ENCODE data around the gene ECD.
"Not testable (repeated sequence)": the region's sequence is repeated elsewhere in the genome, so short reads cannot be mapped to it uniquely, and the experiment has no call there.

The ECD gene

DNA sequence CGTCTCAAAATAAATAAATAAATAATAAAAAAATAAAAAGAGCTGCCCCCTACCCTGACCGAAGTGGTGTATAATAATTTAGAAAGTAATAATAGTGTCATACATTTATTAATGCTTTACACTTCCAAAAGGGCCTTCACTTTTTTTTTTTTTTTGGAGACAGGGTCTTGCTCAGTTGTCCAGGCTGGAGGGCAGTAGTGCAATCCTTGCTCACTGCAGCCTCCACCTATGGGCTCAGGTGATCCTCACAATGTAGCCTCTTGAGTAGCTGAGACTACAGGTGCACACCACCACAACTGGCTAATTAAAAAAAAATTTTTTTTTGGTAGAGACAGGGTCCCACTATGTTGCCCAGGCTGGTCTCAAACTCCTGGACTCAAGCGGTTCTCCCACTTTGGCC is 1.5 kb upstream of the ECD start:
- Mint-ChIP-seq H3K27ac (no peak overlapping the region), H3K4me3 (peak overlapping the region; percentile 99), H3K4me1 (peaks cover 33% of the 10 kb centered on the region), H3K36me3 (peaks cover 39% of the 10 kb centered on the region), H3K9me3 (no peaks in the 10 kb centered on the region)
- no peak for ATAC-seq
- DNase-seq (ENCODE audit: low spot score in 2 of 2), result no peak

DNA sequence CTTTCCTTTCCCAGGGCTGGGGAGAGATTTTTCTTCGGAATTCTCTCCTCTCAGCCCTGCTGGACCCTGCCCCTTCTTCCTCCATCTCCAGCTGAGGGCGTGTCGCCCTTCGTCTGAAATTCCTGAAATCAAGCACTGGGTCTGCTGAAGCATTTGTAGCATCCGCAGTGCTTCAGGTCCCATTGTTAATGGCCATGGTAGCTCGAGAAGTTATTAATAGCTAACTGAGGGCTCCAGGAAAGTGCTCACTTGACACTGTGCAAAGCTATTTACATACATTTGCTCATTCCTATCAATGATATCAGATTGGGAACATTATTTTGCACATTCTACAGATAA is 626 bp upstream of the ECD start:
- Mint-ChIP-seq H3K27ac (peak overlapping the region; percentile 98), H3K9me3 (no peaks in the 10 kb centered on the region), H3K4me1 (peaks cover 39% of the 10 kb centered on the region), H3K36me3 (peaks cover 45% of the 10 kb centered on the region), H3K4me3 (peak overlapping the region; percentile 99)
- ATAC-seq (peak; percentile 5), DNase-seq (ENCODE audit: low spot score in 2 of 2) (no peak)

DNA sequence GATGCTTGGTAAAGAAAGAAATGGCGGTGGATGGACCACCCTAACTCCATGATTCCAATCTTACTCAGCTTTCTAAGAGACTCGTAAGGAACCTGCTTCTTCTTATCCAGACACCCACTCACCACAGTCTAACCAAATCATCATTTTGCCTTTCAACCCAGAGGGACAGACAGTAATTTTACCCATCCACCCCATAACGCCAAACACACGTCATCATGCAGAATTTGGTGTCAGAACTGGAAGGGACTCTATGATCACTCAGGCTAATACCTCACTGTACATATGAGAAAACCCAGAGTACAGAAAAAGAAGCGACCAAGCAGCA is 388 bp downstream of the ECD start:
- peaks cover 56% of the 10 kb centered on the region for H3K36me3 Mint-ChIP-seq
- H3K4me1 Mint-ChIP-seq, result peaks cover 47% of the 10 kb centered on the region
- no peaks in the 10 kb centered on the region for H3K9me3 Mint-ChIP-seq
- H3K4me3 Mint-ChIP-seq, result peak overlapping the region; percentile 99
- no peak for DNase-seq (ENCODE audit: low spot score in 2 of 2)
- H3K27ac Mint-ChIP-seq, result peak overlapping the region; percentile 98
- ATAC-seq, result no peak

DNA sequence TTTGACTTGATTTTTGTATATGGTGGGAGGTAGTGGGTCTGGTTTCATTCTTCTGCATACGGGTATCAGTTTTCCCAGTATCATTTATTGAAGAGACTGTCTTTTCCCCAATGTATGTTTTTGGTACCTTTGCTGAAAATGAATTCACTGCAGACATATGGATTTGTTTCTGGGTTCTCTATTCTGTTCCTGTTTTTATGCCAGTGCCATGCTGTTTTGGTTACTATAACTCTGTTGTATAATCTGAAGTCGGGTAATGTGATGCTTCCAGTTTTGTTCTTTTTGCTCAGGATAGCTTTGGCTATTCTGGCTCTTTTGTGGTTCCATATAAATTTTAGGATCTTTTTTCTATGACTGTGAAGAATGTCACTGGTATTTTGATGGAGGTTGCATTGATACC is 836 bp downstream of the ECD start:
- Mint-ChIP-seq H3K36me3 (peaks cover 60% of the 10 kb centered on the region), H3K9me3 (no peaks in the 10 kb centered on the region), H3K4me3 (peak overlapping the region; percentile 99), H3K27ac (peak overlapping the region; percentile 98), H3K4me1 (peaks cover 51% of the 10 kb centered on the region)
- ATAC-seq (no peak), DNase-seq (ENCODE audit: low spot score in 2 of 2) (no peak)

DNA sequence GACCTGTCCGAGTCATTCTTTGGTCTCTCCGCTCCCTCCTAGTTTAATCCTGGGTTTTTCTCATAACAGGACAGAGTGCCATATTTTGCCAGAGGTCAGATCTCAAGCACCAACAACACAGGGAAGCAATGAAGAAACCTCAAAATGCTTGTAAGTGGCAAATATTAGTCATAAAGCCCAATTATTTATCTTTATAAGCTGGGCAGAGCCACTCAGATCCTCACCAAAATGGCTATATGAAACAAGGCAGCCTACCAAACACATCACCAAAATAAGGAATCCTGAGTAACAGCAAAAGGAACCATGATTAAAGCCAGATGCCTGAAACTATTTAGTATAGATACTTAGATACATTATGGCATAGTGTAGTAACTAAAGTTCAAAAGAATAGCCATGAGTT is 4.7 kb downstream of the ECD start:
- peaks cover 69% of the 10 kb centered on the region for H3K4me1 Mint-ChIP-seq
- H3K4me3 Mint-ChIP-seq, result no peak overlapping the region
- H3K36me3 Mint-ChIP-seq, result peaks cover 92% of the 10 kb centered on the region

DNA sequence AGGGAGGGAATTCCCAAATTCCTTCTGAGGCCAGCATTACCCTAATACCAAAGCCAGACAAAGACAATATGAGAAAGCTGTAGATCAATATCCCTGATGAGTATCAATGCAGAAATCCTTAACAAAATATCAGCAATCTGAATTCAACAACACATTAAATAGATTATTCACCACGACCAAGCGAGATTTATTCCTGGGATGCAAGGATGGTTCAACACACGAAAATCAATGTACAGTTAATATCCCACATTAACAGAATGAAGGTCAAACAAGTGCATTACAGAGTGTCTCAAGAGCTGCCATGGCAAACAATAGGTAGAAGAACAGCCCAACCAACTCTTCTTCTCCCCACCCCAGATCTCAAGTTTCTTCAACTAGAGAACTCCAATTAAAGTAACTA is 6.1 kb downstream of the ECD start:
- H3K4me3 Mint-ChIP-seq, result no peak overlapping the region
- no peak for DNase-seq (ENCODE audit: low spot score in 2 of 2)
- peak overlapping the region; percentile 15 for H3K27ac Mint-ChIP-seq

More for the DNA sequence above, 4.7 kb downstream of the ECD start:
- ATAC-seq, result no peak
- DNase-seq (ENCODE audit: low spot score in 2 of 2), result no peak
- Mint-ChIP-seq H3K27ac (peak overlapping the region; percentile 58), H3K9me3 (no peaks in the 10 kb centered on the region)

DNA sequence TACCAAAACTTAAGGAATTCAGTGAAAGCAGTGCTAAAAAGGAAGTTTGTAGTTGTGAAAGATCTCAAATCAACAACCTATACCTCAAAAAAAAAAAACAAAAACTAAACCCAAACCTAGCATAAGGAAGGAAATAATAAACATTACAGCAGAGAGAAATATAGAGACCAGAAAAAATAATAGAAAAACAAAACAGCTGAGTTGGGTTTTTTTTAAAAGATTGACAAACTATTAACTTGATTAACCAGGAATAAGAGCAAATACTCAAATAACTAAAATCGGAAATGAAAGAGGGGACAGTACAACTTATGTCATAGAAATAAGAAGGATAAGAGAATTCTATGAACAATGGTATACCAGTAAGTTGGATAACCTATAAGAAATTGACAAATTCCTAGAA is 6.7 kb downstream of the ECD start:
- Mint-ChIP-seq H3K36me3 (peaks cover 96% of the 10 kb centered on the region), H3K4me3 (no peak overlapping the region), H3K4me1 (peaks cover 50% of the 10 kb centered on the region), H3K27ac (peak overlapping the region; percentile 15), H3K9me3 (no peaks in the 10 kb centered on the region)
- no peak for DNase-seq (ENCODE audit: low spot score in 2 of 2)
- ATAC-seq, result no peak

More for the DNA sequence above, 6.1 kb downstream of the ECD start:
- no peaks in the 10 kb centered on the region for H3K9me3 Mint-ChIP-seq
- H3K36me3 Mint-ChIP-seq, result peaks cover 93% of the 10 kb centered on the region
- peaks cover 55% of the 10 kb centered on the region for H3K4me1 Mint-ChIP-seq
- no peak for ATAC-seq

DNA sequence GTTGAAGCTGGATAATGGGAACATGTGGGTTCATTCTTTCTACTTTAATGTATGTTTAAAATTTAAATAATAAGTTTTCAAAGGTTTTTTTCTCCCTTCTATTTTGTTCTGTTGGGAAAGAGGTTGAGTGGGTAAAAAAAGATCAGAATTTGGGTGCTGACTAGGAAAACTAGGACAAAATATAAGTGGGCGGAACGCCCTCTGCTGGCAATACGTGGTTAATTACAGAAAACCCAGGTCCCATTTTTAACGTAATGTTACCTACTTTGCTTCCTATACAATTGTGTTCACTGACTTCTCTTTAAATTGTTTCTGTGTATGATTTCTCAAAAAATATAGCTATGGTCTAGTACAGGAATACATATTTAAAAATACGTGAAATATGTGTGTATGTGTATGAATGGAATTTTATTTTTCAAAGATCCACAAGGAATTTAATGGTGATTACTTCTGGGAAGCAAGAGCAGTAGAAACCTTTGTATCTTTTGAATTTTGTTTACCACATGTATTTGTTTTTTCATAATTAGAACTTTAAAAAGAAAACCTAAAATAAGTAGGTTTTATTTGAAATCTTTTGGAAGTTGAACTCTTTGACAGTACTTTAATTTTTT is 8.7 kb downstream of the ECD start:
- Mint-ChIP-seq H3K4me1 (peaks cover 35% of the 10 kb centered on the region), H3K36me3 (peaks cover 100% of the 10 kb centered on the region), H3K9me3 (no peaks in the 10 kb centered on the region), H3K27ac (no peak overlapping the region), H3K4me3 (no peak overlapping the region)
- ATAC-seq (no peak), DNase-seq (ENCODE audit: low spot score in 2 of 2) (peak in 1 of 2 donors; percentile 32)

DNA sequence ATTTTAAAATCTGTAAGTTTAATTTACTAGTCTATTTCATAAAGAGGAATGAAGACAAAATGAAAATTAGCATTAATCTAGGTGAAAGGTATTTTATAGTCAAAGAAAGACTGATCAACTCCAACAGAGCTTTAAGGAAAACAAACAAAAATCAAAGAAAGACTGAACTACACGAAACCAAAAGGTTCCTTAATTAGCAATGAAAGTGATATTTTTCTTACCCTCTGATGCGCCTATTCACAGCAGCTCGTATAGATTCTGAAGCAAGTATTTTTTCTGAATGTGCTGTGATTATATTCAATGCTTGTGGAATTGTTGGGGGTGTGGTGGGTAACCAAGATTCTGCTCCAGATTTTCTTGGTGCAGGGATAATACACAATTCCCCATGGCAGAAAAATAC is 11.8 kb downstream of the ECD start:
- no peak overlapping the region for H3K4me3 Mint-ChIP-seq
- DNase-seq (ENCODE audit: low spot score in 2 of 2), result no peak
- no peak overlapping the region for H3K27ac Mint-ChIP-seq
- peaks cover 100% of the 10 kb centered on the region for H3K36me3 Mint-ChIP-seq
- H3K9me3 Mint-ChIP-seq, result no peaks in the 10 kb centered on the region
- ATAC-seq, result no peak
- peaks cover 8% of the 10 kb centered on the region for H3K4me1 Mint-ChIP-seq

DNA sequence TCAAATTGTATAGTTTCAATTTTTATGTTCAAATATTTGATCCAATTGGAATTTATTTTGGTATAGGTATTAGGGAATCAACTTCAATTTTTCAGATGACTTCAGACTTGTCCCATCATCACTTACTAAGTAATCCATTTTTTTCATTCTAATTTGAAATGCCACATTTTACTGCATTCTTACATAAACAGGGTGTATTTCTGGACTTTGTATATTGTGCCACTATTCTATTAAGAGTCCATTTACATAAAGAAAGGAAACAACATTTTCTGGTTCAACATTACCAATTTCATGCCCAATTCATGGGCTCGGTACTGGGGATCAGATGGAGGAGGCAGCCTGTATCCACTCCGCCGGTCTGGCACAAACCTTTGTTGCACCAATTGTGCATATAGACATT is 15.8 kb downstream of the ECD start:
- peaks cover 100% of the 10 kb centered on the region for H3K36me3 Mint-ChIP-seq
- no peak overlapping the region for H3K27ac Mint-ChIP-seq
- no peaks in the 10 kb centered on the region for H3K9me3 Mint-ChIP-seq
- H3K4me1 Mint-ChIP-seq, result no peaks in the 10 kb centered on the region
- no peak overlapping the region for H3K4me3 Mint-ChIP-seq
- ATAC-seq (no peak), DNase-seq (ENCODE audit: low spot score in 2 of 2) (no peak)

DNA sequence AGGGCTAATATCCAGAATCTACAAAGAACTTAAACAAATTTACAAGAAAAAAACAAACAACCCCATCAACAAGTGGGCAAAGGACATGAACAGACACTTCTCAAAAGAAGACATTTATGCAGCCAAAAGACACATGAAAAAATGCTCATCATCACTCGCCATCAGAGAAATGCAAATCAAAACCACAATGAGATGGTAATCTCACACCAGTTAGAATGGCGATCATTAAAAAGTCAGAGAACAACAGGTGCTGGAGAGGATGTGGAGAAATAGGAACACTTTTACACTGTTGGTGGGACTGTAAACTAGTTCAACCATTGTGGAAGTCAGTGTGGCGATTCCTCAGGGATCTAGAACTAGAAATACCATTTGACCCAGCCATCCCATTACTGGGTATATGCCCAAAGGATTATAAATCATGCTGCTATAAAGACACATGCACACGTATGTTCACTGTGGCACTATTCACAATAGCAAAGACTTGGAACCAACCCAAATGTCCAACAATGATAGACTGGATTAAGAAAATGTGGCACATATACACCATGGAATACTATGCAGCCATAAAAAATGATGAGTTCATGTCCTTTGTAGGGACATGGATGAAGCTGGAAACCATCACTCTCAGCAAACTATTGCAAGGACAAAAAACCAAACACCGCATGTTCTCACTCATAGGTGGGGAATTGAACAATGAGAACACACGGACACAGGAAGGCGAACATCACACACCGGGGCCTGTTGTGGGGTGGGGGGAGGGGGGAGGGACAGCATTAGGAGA is 17.0 kb downstream of the ECD start:
- H3K4me1 Mint-ChIP-seq; DNase-seq (ENCODE audit: low spot score in 2 of 2); H3K9me3 Mint-ChIP-seq; ATAC-seq; H3K4me3 Mint-ChIP-seq; H3K27ac Mint-ChIP-seq: not testable (repeated sequence)
- H3K36me3 Mint-ChIP-seq, result peaks cover 100% of the 10 kb centered on the region

DNA sequence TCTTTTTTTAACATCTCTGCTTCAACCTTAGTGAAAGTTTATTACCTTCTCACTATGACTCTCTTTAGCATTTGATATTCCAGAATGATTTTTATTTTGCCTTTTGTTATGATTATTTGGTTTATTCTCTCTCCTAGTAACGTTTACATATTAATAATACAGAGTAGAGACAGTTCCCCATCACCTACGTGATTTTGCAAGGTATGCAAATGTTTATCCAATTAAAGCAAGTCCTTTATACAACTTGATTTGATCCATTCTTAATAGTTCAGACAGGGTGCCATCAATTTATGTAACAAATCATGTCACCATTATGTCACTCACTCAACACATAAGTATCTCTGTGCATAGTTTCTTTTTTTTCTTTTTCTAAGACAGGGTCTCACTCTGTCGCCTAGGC is 26.2 kb downstream of the ECD start:
- no peak for ATAC-seq
- Mint-ChIP-seq H3K27ac (no peak overlapping the region), H3K4me3 (no peak overlapping the region), H3K36me3 (peaks cover 100% of the 10 kb centered on the region), H3K9me3 (no peaks in the 10 kb centered on the region), H3K4me1 (no peaks in the 10 kb centered on the region)
- DNase-seq (ENCODE audit: low spot score in 2 of 2), result no peak

DNA sequence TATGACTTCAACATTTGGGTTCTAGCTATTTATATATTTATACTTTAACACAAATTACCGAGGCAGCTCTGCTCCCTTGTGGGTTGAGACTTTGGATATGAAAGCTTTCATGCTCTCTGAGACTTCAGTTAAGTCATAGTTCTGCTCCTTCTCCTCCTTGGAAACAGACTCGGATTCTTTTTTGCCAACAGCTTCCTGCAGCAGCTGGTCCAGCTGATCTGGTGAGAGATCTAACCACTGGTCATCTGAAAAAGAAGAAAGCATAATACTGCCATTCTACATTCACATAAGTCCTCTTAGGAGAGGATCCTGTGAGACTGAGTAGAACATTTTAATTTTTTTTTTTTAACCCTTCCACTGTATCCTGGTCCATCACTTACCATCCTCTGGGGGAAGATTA is 28.6 kb downstream of the ECD start:
- H3K36me3 Mint-ChIP-seq, result peaks cover 100% of the 10 kb centered on the region
- H3K4me3 Mint-ChIP-seq, result no peak overlapping the region
- H3K27ac Mint-ChIP-seq, result no peak overlapping the region

DNA sequence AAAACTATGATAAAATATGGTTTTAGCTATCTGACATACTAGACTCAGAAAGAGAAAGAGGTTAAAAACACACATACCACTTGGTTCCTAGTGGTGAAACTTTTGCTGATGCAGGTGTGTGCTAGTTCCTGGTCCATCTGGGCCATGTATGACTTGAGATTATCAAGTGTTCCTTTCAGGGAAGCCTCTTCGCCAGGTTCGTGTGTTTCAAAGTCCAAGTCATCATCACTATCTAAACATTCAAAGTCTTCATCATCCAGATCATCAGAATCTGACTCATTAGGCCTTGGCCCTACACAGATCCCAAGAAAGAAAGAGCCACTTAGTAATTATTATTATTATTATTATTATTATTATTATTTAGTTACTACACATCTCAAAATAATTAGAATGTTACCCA is 31.2 kb downstream of the ECD start:
- Mint-ChIP-seq H3K4me1 (no peaks in the 10 kb centered on the region), H3K4me3 (no peak overlapping the region), H3K9me3 (no peaks in the 10 kb centered on the region), H3K36me3 (peaks cover 100% of the 10 kb centered on the region), H3K27ac (no peak overlapping the region)
- no peak for ATAC-seq
- DNase-seq (ENCODE audit: low spot score in 2 of 2), result no peak

More for the DNA sequence above, 28.6 kb downstream of the ECD start:
- Mint-ChIP-seq H3K4me1 (no peaks in the 10 kb centered on the region), H3K9me3 (no peaks in the 10 kb centered on the region)
- ATAC-seq, result no peak
- no peak for DNase-seq (ENCODE audit: low spot score in 2 of 2)

DNA sequence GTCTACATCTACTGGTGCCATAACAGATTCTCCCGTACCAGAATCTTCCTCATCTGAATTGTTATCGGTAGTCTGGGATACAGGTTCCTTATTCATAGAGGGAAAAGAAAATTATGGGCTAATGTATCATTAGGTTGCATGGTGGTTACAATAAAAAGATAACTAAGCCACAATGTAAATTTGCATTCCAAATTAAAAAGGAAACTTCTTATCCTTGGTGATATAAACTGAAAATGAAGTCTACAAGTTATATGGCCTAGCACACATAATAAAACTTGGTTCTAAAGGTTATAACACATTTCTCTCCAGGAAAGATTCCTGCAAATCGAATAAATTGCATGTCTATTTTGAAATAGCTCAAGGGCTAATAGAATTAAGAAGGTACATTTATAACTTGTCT is 33.1 kb downstream of the ECD start:
- DNase-seq (ENCODE audit: low spot score in 2 of 2), result no peak
- no peaks in the 10 kb centered on the region for H3K9me3 Mint-ChIP-seq
- no peak overlapping the region for H3K27ac Mint-ChIP-seq
- no peak for ATAC-seq
- H3K4me1 Mint-ChIP-seq, result no peaks in the 10 kb centered on the region
- peaks cover 100% of the 10 kb centered on the region for H3K36me3 Mint-ChIP-seq
- H3K4me3 Mint-ChIP-seq, result no peak overlapping the region

DNA sequence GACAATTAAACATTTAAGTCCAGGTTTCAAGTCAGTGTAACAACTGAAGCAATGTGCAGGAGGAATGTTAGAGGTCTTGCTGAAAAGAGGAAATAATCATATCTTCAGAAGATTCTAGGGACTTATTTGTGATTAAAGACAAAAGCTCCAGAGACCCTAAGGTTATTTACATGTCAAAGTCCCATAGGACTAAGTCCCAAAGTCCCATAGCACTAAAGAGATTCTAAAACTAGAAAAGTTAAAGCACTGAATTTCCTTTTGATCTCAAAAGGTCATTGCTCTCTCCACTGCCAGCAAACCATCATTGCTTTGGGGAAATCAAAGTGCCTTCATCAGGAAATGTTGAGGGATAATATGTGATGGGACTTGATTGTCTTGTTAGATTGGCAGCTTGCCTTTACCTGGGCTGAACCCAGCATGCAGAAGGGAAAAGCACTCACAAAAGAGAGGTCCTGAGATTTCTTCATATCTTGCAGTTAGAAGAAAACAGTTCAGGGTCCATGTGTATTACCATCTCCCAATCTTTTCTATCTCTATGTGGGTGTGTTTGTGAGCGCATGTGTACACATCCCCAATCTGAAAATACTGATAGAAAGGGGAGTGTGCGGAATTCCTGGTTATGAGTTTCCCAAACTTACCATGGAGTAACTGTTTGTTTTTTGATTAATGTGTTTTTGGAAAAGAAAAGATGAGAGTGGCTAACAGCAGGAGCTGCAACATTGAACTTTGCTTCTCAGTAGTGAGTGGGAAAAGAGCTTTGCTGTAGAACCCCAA is 35.7 kb downstream of the ECD start:
- Mint-ChIP-seq H3K27ac (peak overlapping the region; percentile 58), H3K4me1 (no peaks in the 10 kb centered on the region), H3K4me3 (no peak overlapping the region), H3K36me3 (peaks cover 97% of the 10 kb centered on the region), H3K9me3 (no peaks in the 10 kb centered on the region)
- DNase-seq (ENCODE audit: low spot score in 2 of 2) (no peak), ATAC-seq (no peak)
